ENCODE data around the gene TRIM42.

DNA sequence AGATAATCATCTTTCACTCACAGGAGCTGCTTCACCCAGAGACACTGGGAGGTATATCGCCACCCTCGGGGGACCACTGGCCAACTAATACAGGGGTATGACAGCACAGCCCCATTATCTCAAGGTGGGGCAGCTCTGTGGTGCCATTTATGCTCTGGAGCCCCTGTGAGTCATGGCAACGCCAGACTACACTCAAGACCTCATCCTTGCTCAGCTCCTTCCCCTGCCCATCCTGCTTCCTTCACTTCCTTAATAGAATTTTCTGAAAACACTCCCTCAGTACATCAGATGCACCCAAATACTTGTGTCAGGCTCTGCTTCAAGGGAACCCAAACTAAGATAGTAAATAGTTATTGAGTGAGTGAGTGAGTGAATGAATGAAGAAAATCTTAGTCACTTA is 45.7 kb downstream of the TRIM42 start:
- no peak for TF ChIP-seq ZBTB17 (tag by site-specific recombination; IDR thresholded peaks at IDR 0.05)
- TF ChIP-seq ZBTB1 (tag by site-specific recombination; IDR thresholded peaks at IDR 0.05) = no peak
- no peak for TF ChIP-seq ZNF549 (tag by site-specific recombination; IDR thresholded peaks at IDR 0.05)
- TF ChIP-seq, protein P1, sequence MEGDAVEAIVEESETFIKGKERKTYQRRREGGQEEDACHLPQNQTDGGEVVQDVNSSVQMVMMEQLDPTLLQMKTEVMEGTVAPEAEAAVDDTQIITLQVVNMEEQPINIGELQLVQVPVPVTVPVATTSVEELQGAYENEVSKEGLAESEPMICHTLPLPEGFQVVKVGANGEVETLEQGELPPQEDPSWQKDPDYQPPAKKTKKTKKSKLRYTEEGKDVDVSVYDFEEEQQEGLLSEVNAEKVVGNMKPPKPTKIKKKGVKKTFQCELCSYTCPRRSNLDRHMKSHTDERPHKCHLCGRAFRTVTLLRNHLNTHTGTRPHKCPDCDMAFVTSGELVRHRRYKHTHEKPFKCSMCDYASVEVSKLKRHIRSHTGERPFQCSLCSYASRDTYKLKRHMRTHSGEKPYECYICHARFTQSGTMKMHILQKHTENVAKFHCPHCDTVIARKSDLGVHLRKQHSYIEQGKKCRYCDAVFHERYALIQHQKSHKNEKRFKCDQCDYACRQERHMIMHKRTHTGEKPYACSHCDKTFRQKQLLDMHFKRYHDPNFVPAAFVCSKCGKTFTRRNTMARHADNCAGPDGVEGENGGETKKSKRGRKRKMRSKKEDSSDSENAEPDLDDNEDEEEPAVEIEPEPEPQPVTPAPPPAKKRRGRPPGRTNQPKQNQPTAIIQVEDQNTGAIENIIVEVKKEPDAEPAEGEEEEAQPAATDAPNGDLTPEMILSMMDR (tag by site-specific recombination; IDR thresholded peaks at IDR 0.05) = no peak
- TF ChIP-seq ZNF624 (tag by site-specific recombination; IDR thresholded peaks at IDR 0.05) = no peak
- TF ChIP-seq, protein P2, sequence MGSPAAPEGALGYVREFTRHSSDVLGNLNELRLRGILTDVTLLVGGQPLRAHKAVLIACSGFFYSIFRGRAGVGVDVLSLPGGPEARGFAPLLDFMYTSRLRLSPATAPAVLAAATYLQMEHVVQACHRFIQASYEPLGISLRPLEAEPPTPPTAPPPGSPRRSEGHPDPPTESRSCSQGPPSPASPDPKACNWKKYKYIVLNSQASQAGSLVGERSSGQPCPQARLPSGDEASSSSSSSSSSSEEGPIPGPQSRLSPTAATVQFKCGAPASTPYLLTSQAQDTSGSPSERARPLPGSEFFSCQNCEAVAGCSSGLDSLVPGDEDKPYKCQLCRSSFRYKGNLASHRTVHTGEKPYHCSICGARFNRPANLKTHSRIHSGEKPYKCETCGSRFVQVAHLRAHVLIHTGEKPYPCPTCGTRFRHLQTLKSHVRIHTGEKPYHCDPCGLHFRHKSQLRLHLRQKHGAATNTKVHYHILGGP (tag by site-specific recombination; IDR thresholded peaks at IDR 0.05) = no peak
- TF ChIP-seq ZXDB (tag by site-specific recombination; IDR thresholded peaks at IDR 0.05) = no peak
- no peak for TF ChIP-seq ZNF148 (tag by site-specific recombination; IDR thresholded peaks at IDR 0.05; ENCODE audit: borderline replicate concordance)
- TF ChIP-seq ZNF449 (tag by site-specific recombination; IDR thresholded peaks at IDR 0.05) = no peak
- TF ChIP-seq, protein P3, sequence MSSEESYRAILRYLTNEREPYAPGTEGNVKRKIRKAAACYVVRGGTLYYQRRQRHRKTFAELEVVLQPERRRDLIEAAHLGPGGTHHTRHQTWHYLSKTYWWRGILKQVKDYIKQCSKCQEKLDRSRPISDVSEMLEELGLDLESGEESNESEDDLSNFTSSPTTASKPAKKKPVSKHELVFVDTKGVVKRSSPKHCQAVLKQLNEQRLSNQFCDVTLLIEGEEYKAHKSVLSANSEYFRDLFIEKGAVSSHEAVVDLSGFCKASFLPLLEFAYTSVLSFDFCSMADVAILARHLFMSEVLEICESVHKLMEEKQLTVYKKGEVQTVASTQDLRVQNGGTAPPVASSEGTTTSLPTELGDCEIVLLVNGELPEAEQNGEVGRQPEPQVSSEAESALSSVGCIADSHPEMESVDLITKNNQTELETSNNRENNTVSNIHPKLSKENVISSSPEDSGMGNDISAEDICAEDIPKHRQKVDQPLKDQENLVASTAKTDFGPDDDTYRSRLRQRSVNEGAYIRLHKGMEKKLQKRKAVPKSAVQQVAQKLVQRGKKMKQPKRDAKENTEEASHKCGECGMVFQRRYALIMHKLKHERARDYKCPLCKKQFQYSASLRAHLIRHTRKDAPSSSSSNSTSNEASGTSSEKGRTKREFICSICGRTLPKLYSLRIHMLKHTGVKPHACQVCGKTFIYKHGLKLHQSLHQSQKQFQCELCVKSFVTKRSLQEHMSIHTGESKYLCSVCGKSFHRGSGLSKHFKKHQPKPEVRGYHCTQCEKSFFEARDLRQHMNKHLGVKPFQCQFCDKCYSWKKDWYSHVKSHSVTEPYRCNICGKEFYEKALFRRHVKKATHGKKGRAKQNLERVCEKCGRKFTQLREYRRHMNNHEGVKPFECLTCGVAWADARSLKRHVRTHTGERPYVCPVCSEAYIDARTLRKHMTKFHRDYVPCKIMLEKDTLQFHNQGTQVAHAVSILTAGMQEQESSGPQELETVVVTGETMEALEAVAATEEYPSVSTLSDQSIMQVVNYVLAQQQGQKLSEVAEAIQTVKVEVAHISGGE (tag by site-specific recombination; conservative IDR thresholded peaks at IDR 0.05; ENCODE audit: low read depth) = no peak
